Hematopoietic multipotent progenitor cell treated with erythropoietin and hydrocortisone succinate and interleukin-3 and kit ligand, for 15 days (in vitro differentiated cells): ENCODE data around the gene PRODH.
"Not testable (repeated sequence)": the region's sequence is repeated elsewhere in the genome, so short reads cannot be mapped to it uniquely, and the experiment has no call there.

Experiments
- DNase-seq: peaks from one replicate; pipeline ENCODE4 v3.0.0-alpha.2; 2015; ENCODE audit warnings: low spot score

PRODH gene

GRCh38 chr22:18906410-18906745 is 29.7 kb downstream of the PRODH start:
- DNase-seq, result not testable (repeated sequence)

GRCh38 chr22:18905540-18906409 is 30.3 kb downstream of the PRODH start, which contains the start of gene DGCR6:
Gene DGCR6, plus strand, starts transcription at chr22:18906320. Its CDS starts 55 bp downstream, at chr22:18906375.
- no peak for DNase-seq

GRCh38 chr22:18896037-18896657 is 39.9 kb downstream of the PRODH start:
- DNase-seq, result not testable (repeated sequence)

- DNase-seq, result not testable (repeated sequence)
Observed at GRCh38 chr22:18893775-18894174, 42.3 kb downstream of the PRODH start.

GRCh38 chr22:18890510-18891192 is 45.4 kb downstream of the PRODH start:
- not testable (repeated sequence) for DNase-seq

GRCh38 chr22:18888115-18888514 is 48.0 kb downstream of the PRODH start:
- DNase-seq, result no peak

- DNase-seq, result not testable (repeated sequence)
Observed at GRCh38 chr22:18884465-18884864, 51.6 kb downstream of the PRODH start.

GRCh38 chr22:18881260-18881659 is 54.8 kb downstream of the PRODH start:
- not testable (repeated sequence) for DNase-seq
